Endodermal cell (in vitro differentiated cells): ENCODE results near the gene PKNOX1. TPM values are rescaled to one million over a fixed set of nuclear protein-coding genes. Genes with fewer than 3 reads are reported as not detected.
"Not testable (repeated sequence)": the region's sequence is repeated elsewhere in the genome, so short reads cannot be mapped to it uniquely, and the experiment has no call there.

ENCODE experiments used
- DNase-seq: peaks from one replicate; pipeline ENCODE4 v3.0.0-alpha.2; 2017
- H3K27ac ChIP-seq: 2 replicates; pipeline ENCODE4 v1.5.1; 2013; ENCODE audit warnings: mild to moderate bottlenecking, low read depth, low read length, moderate library complexity
- H3K27me3 ChIP-seq: 2 replicates; pipeline ENCODE4 v1.6.1; 2013; ENCODE audit warnings: mild to moderate bottlenecking, low read length, moderate library complexity; ENCODE audit not compliant: insufficient read depth, control insufficient read depth, poor library complexity, severe bottlenecking
- H3K36me3 ChIP-seq: 2 replicates; pipeline ENCODE4 v1.7.0; 2013; ENCODE audit warnings: mild to moderate bottlenecking, low read length, moderate library complexity; ENCODE audit not compliant: control insufficient read depth, insufficient read depth
- H3K4me1 ChIP-seq: one replicate; pipeline ENCODE4 v1.7.0; 2013; ENCODE audit warnings: low read length; ENCODE audit not compliant: control insufficient read depth, insufficient read depth
- H3K4me3 ChIP-seq: 2 replicates; pipeline ENCODE4 v1.5.1; 2013; ENCODE audit warnings: mild to moderate bottlenecking, low read length, moderate library complexity
- H3K9ac ChIP-seq: 2 replicates; pipeline ENCODE4 v1.6.1; 2013; ENCODE audit warnings: mild to moderate bottlenecking, low read length, moderate library complexity; ENCODE audit not compliant: poor library complexity, severe bottlenecking; ENCODE audit errors: extremely low read depth
- H3K9me3 ChIP-seq: 2 replicates; pipeline ENCODE4 v1.6.1; 2013; ENCODE audit warnings: mild to moderate bottlenecking, low read length, moderate library complexity; ENCODE audit not compliant: control insufficient read depth
- H3K27ac Mint-ChIP-seq: 2 replicates; pipeline ENCODE4 v1.8.0; 2020; ENCODE audit warnings: mixed read lengths
- H3K27me3 Mint-ChIP-seq: 2 replicates; pipeline ENCODE4 v1.8.0; 2021; ENCODE audit warnings: mild to moderate bottlenecking, mixed read lengths; ENCODE audit not compliant: insufficient read depth
- H3K36me3 Mint-ChIP-seq: 2 replicates; pipeline ENCODE4 v1.8.0; 2020; ENCODE audit warnings: low read depth, mixed read lengths
- H3K4me1 Mint-ChIP-seq: 2 replicates; pipeline ENCODE4 v1.8.0; 2020; ENCODE audit warnings: mixed read lengths
- H3K4me3 Mint-ChIP-seq: 2 replicates; pipeline ENCODE4 v1.8.0; 2020; ENCODE audit warnings: mild to moderate bottlenecking, moderate library complexity, mixed read lengths
- H3K9me3 Mint-ChIP-seq: 2 replicates; pipeline ENCODE4 v1.8.0; 2020; ENCODE audit warnings: mild to moderate bottlenecking, mixed read lengths
- WGBS, 2 experiments: methylation state at CpG; one replicate each; pipeline versions ENCODE4 v1.1.5 to v1.1.7; 2013; ENCODE audit warnings: missing lambda C conversion rate in 2 of 2, mixed read lengths in 1 of 2; ENCODE audit not compliant: insufficient coverage in 1 of 2, insufficient read length in 1 of 2; 5-methylcytosine and 5-hydroxymethylcytosine counted together
- long read RNA-seq, 4 experiments: library from polyadenylated mRNA in 2 of 4; library from RNA in 1 of 4; library from capped mRNA in 1 of 4; stranded (forward) in 3 of 4; unstranded in 1 of 4; transcript quantifications; one replicate each; pipeline ENCODE4 v2.0.0, GENCODE V29; 2020 to 2021; ENCODE audit warnings: inconsistent platforms in 1 of 4
- polyA plus RNA-seq, 2 experiments: library from polyadenylated mRNA; stranded (reverse); fragments of 50-300 nt; gene quantifications; one replicate each; pipeline ENCODE4 v1.2.3, GENCODE V29; 2013
- total RNA-seq, 2 donors: library from RNA; stranded (reverse); fragmentation: NEBNext Ultra II Directional in 1 of 2; extraction: Animal tissue kit (Norgen Biotek cat#: 25700) in 1 of 2; gene quantifications; 2 replicates in 1 of 2; 3 replicates in 1 of 2; pipeline ENCODE4 v1.2.1, GENCODE V29; 2021
- TF ChIP-seq, protein P1 (sequence below): fragments of 200-600 bp; sonication (generic); conservative IDR thresholded peaks from 2 replicates; pipeline ENCODE4 v1.5.0; 2021; ENCODE audit warnings: antibody characterized with exemption, mild to moderate bottlenecking

PKNOX1 gene, protein sequence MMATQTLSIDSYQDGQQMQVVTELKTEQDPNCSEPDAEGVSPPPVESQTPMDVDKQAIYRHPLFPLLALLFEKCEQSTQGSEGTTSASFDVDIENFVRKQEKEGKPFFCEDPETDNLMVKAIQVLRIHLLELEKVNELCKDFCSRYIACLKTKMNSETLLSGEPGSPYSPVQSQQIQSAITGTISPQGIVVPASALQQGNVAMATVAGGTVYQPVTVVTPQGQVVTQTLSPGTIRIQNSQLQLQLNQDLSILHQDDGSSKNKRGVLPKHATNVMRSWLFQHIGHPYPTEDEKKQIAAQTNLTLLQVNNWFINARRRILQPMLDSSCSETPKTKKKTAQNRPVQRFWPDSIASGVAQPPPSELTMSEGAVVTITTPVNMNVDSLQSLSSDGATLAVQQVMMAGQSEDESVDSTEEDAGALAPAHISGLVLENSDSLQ
- 10 to 100 TPM; 25.9 to 29.9 TPM for total RNA-seq
- polyA plus RNA-seq (2013, experiment 1 of 2) = 18.6 TPM
- polyA plus RNA-seq (2013, experiment 2 of 2) = 17.6 TPM
- long read RNA-seq, experiment 1, full-length matches to known transcripts = 1 of 6 reads
- long read RNA-seq, experiment 1, partial matches to known transcripts = 3 of 6 reads
- long read RNA-seq, experiment 1, other reads (novel, unspliced or antisense) = 2 of 6 reads
- long read RNA-seq, experiment 2, full-length matches to known transcripts = 35 of 59 reads
- long read RNA-seq, experiment 2, partial matches to known transcripts = 7 of 59 reads
- long read RNA-seq, experiment 2, other reads (novel, unspliced or antisense) = 17 of 59 reads
- long read RNA-seq, experiment 3, full-length matches to known transcripts = 58 of 78 reads
- long read RNA-seq, experiment 3, partial matches to known transcripts = 8 of 78 reads
- long read RNA-seq, experiment 3, other reads (novel, unspliced or antisense) = 12 of 78 reads
- long read RNA-seq, experiment 4, full-length matches to known transcripts = 13 of 35 reads
- long read RNA-seq, experiment 4, partial matches to known transcripts = 14 of 35 reads
- long read RNA-seq, experiment 4, other reads (novel, unspliced or antisense) = 8 of 35 reads

DNA sequence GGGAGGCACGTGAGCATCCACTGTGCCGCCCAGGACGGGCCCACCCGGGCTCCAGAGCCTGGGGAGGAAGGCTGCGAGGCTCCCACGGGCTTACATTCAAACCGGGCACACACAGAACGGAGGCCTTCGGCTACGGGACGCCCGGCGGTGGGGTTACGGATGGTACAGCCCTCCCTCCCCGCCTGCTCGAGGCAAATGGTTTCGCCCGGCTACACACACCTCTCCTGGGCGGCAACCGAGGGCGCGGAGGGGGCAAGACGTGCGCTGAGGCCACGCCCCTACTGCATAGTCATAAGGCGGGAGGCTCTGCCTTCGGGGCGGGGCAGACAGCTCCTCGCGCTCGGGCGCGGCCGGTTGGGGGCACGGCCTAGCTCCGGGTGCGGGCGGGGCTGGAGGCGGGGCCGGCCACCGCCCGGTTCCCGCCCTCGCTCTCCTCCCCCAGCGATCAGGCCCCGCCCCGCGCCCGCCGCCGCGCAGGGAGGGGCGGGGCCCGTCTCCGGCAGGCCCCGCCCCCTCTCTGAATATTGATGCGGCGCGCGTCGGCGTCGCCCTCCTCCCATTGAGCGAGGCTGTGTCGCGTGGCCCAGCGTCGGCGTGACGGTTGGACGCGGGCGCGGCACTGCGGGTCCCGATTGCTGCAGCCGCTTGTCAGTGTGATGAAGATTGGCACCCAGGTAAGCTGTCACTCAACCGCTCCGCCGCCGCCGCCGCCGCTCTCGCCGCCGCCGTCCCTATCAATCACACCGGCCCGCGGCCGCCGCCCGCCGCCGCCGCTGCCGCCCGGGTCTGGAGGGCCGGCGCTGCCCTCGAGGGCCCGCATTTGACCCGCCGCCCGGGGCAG is at the start of gene PKNOX1:
Gene PKNOX1, plus strand, starts transcription at position 572 of the 841 bp plus-strand sequence. CDS start 29,820 bp downstream, outside the sequence.
- H3K36me3 Mint-ChIP-seq = peaks cover 24% of the 10 kb centered on the region
- peaks cover 15% of the 10 kb centered on the region for H3K4me1 ChIP-seq
- 0 to 1% methylated on average over 12 to 106 of the region's 106 CpGs for WGBS, 2 experiments

DNA sequence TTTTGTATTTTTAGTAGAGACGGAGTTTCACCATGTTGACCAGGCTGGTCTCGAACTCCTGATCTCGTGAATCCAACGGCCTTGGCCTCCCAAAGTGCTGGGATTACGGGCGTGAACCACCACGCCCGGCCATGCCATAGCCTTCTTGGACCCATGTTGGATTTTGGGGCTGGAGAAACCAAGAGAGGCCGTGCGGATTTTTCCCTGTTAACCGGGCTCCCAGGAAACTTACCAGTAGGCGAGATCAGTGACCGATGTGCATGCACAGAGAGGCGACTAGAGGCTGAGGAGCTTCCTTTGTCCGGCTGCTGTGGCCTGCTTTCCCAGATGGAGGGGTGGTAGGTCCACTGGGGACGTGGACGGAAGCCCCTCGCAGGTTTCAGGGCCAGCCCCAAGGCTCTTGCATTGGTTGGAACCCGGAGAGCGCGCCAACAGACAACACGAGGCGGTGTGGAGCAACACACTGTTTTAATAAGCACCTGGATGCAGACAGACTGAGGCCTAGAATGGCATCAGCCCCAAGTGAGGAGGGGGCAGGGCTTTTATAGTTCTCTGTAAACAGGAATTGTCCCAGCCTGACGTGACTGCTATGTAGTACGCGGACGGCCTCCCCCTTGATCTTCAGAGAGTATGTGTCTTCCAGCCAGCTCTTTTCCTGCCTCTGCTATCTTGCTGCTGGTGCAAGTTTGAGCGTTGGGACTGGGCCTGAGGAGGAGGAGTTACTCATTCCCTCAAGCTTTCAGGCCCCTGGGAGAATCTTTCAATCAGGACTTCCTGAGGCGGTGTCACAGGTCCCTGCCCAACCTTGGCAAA is 49.0 kb upstream of the PKNOX1 start, which contains the start of gene ERVH48-1:
Gene ERVH48-1, minus strand, starts transcription at position 517 of the 813 bp plus-strand sequence. CDS start 6,624 bp downstream, outside the sequence.
- Mint-ChIP-seq H3K4me3 (no peak within 1 kb of the TSS), H3K27me3 (no peaks in the 10 kb centered on the region), H3K9me3 (peaks cover 5% of the 10 kb centered on the region), H3K4me1 (peaks cover 30% of the 10 kb centered on the region), H3K36me3 (peaks cover 10% of the 10 kb centered on the region), H3K27ac (peak within 1 kb of the TSS; percentile 95)
- Histone ChIP-seq H3K4me3 (peak within 1 kb of the TSS; percentile 76), H3K9ac (peak within 1 kb of the TSS; percentile 47), H3K27ac (no peak within 1 kb of the TSS), H3K9me3 (no peaks in the 10 kb centered on the region), H3K4me1 (peaks cover 15% of the 10 kb centered on the region), H3K36me3 (peaks cover 6% of the 10 kb centered on the region), H3K27me3 (no peaks in the 10 kb centered on the region)
- 90 to 92% methylated on average over 20 to 29 of the region's 29 CpGs for WGBS, 2 experiments
- TF ChIP-seq, protein P1, sequence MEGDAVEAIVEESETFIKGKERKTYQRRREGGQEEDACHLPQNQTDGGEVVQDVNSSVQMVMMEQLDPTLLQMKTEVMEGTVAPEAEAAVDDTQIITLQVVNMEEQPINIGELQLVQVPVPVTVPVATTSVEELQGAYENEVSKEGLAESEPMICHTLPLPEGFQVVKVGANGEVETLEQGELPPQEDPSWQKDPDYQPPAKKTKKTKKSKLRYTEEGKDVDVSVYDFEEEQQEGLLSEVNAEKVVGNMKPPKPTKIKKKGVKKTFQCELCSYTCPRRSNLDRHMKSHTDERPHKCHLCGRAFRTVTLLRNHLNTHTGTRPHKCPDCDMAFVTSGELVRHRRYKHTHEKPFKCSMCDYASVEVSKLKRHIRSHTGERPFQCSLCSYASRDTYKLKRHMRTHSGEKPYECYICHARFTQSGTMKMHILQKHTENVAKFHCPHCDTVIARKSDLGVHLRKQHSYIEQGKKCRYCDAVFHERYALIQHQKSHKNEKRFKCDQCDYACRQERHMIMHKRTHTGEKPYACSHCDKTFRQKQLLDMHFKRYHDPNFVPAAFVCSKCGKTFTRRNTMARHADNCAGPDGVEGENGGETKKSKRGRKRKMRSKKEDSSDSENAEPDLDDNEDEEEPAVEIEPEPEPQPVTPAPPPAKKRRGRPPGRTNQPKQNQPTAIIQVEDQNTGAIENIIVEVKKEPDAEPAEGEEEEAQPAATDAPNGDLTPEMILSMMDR = no peak
- peak; percentile 89 for DNase-seq

More for the DNA sequence above, at the start of gene PKNOX1:
- H3K4me3 ChIP-seq = peak within 1 kb of the TSS; percentile 94
- no peaks in the 10 kb centered on the region for H3K27me3 ChIP-seq
- peaks cover 22% of the 10 kb centered on the region for H3K9me3 ChIP-seq
- peak within 1 kb of the TSS; percentile 91 for H3K27ac ChIP-seq
- peak; percentile 100 for DNase-seq
- Mint-ChIP-seq H3K27ac (peak within 1 kb of the TSS; percentile 94), H3K9me3 (no peaks in the 10 kb centered on the region), H3K4me3 (peak within 1 kb of the TSS; percentile 85), H3K27me3 (no peaks in the 10 kb centered on the region), H3K4me1 (peaks cover 45% of the 10 kb centered on the region)
- TF ChIP-seq, protein P1 = peak; percentile 21
- H3K36me3 ChIP-seq = peaks cover 29% of the 10 kb centered on the region
- H3K9ac ChIP-seq = peak within 1 kb of the TSS; percentile 90

DNA sequence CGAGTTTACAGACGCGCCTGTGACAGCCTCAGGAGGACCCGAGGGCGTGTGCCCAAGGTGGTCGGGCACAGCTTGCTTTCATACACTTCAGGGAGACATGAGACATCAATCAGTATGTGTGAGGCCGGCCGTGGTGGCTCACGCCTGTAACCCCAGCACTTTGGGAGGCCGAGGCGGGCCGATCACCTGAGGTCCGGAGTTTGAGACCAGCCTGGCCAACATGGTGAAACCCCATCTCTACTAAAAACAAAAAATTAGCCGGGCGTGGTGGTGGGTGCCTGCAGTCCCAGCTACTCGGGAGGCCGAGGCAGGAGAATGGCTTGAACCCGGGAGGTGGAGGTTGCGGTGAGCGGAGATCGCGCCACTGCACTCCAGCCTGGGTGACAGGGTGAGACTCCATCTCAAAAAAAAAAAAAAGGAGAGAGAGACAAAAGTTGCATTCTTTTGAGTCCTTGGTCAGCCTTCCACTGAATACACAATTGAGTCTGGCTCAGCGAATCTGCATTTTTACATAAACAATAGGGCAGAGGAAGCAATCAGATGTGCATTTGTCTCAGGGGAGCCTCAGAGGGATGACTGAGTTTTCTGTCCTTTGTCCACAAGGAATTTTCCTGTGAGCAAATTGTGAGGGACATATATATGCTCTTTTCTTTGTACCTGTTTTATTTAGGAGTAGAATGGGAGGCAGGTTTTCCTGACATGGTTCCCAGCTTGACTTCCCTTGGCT is 46.7 kb upstream of the PKNOX1 start:
- H3K4me3 ChIP-seq, H3K27me3 ChIP-seq, H3K4me3 Mint-ChIP-seq, H3K36me3 Mint-ChIP-seq, H3K36me3 ChIP-seq, H3K27me3 Mint-ChIP-seq, H3K9me3 Mint-ChIP-seq, H3K9me3 ChIP-seq: not testable (repeated sequence)
- Histone ChIP-seq H3K4me1 (peaks cover 17% of the 10 kb centered on the region), H3K27ac (peak overlapping the region; percentile 63), H3K9ac (peak overlapping the region; percentile 38)
- 94 to 96% methylated on average over 14 to 23 of the region's 23 CpGs for WGBS, 2 experiments
- peak overlapping the region; percentile 94 for H3K27ac Mint-ChIP-seq
- DNase-seq = peak; percentile 60
- peaks cover 45% of the 10 kb centered on the region for H3K4me1 Mint-ChIP-seq
